Ureter (tissue), 1 donor: Measurements from ENCODE around the gene CCR9. TPM values are rescaled to one million over a fixed set of nuclear protein-coding genes. Genes with fewer than 3 reads are reported as not detected.

ENCODE experiments used
- DNase-seq: peaks from one replicate; pipeline ENCODE4 v3.0.0-alpha.2; 2020; ENCODE audit warnings: low spot score
- total RNA-seq: library from RNA; stranded (reverse); gene quantifications from one replicate; pipeline ENCODE4 v1.2.4, GENCODE V29; 2023
- donor health status: DM: yes; HTN: yes; CAD: no.

The CCR9 gene
- total RNA-seq, 1 donor from 2014 or later = not detected

GRCh38 chr3:45872569-45872968, 13.8 kb upstream of the CCR9 start:
- DNase-seq = no peak

DNA sequence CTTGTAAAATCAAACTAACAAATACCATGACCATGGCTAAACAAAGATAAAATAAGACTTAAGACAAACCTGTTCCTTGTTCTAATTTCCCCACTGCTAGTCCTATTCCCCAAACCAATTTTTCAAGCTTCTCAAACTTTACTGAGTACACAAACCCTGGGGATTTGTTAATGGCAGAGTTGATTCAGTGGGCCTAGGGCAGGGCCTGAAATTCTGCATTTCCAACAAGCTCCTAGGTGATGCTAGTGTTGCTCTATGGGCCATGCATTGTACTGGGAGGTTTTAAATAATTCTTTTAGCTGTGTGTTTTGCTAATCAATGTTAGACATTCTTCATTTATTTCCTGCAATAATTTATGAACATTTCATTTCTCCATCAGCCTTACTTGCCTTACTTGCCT, 13.3 kb upstream of the CCR9 start:
- no peak for DNase-seq

- no peak for DNase-seq
Observed at GRCh38 chr3:45873638-45874037, 12.7 kb upstream of the CCR9 start.

GRCh38 chr3:45874677-45875346, 11.5 kb upstream of the CCR9 start:
- no peak for DNase-seq

GRCh38 chr3:45878124-45878523, 8.2 kb upstream of the CCR9 start:
- DNase-seq = no peak

DNA sequence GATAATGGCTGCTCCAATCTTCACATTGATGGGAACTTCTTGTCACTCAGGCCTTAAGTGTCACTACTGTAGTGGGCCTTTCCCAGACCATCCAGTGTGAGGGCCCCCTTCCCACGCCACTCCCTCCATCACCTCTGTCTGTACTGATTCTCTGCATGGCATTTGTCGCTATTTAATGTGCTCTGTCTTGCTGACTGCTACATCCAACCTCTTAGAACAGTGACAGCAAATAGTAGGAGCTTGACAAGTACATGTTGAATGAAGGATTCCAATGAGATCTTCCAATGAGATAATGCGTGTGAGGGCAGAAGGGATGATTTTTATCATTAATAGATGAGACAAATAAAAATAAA, 5.6 kb upstream of the CCR9 start:
- DNase-seq = no peak

- no peak for DNase-seq
Observed at GRCh38 chr3:45881078-45882022, 5.0 kb upstream of the CCR9 start.

- no peak for DNase-seq
Observed at GRCh38 chr3:45884368-45885201, 1.8 kb upstream of the CCR9 start.

GRCh38 chr3:45887285-45887684, 942 bp downstream of the CCR9 start:
- no peak for DNase-seq

GRCh38 chr3:45887759-45888511, 1.6 kb downstream of the CCR9 start:
- no peak for DNase-seq

DNA sequence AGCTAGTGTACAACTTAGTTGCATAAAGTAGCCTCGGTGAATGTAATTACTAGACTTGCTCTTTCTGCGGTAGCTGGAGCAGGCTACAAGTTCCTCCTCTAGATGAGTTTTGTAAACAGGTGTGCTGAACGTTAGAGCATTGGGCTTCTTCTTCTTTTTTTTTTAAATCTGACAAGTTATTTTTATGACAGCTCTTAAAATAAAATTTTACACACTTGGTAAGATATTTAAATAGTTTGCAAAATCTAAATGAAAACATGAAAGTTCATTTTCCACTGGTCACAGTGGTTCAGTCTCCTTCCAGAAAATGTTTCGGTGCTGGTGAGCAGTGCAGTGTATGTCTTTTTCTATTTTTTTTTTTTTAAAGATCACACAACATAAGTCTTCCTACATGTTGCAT, 3.0 kb downstream of the CCR9 start:
- no peak for DNase-seq

DNA sequence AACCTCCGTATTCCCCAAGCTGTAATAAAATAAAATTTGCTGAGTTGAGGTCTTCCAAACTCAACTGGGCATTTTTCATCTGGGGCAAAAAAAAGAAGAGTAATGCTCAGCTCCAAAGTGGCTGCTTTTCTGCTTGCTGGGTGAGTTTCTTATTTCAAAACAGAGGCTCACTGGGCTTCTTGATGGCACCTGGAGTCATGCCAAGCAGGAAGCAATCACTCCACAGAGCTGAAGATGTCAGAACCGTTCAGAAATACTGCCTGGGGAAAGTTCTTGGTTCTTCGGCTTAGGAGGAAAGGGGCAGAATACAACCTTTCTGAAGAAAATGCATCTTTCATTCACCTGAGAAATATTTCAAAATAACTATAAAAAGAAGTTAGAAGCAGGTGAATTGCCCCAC, 4.1 kb downstream of the CCR9 start:
- no peak for DNase-seq

GRCh38 chr3:45892161-45892560, 5.8 kb downstream of the CCR9 start:
- DNase-seq = no peak

DNA sequence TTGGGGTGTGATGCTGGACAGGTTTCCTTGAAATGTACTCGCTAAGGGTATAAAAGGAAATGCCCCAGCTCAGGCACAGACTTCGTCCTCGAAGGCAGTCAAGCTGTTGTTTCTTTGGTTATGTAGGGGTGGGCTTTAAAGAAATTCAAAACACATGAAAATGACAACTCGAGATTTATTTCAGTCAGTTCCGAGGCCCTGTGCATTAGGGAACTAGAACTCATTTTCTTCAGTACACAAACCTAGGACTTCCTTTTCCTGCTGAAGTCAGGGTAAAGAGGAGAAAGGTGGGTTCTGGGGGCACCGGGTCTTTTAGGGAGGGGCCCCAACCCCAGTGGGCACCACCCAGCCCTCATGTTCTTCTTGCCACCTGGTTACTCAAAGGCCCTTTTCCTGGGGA, 7.7 kb downstream of the CCR9 start:
- no peak for DNase-seq

DNA sequence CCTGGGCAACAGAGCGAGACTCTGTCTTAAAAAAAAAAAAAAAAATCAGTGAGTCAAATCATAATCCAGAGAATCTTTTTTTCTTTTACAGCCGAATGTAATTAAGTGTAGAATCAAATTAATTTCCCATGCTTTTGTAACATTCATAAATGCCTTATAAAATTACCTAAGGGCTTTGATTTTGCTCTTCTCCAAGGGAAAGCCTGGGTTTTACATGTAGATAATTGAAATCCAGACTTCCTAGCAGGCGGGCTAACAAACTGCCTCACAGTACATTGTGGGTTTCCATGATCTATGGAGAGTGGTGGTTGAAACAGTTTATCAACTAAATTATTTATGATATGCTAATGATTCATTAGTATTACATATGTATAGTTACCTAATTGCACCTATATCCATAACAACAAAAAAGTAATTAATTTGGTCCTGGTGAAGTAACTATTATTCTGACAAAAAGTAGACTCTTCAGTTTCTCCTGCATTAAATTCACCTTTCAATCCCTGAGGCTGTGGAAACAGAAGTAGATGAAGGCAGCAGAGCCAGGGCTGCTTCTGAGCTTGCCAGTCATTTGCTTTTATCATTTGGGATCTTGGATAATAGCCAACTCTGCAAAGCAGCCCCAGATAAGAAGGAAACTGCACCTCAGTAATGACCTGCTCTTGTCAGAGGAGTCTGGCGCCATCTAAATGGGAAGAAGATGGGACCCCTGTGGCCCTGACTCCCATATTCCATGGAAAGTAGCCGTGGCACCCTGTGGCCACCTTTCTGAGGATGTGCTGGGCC, 9.5 kb downstream of the CCR9 start:
- DNase-seq = no peak

DNA sequence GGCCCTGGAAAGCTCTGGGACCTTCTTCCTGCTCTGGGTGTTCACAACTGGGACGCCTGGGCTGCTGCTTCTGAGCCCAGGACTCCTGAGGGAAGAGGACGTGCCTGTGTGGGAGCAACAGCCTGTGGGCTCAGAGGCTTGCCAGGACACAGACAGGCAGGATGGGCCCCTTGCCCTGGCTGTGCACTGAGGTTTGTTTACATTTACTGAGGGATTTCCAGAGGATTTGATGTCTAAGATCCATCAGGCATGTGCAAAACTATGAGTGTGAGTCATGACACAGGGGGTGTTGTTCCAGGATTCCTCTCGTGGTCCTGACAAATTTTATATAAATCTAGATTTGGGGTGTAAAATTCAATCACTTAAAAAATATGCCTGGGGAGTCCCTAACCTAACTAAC, 10.6 kb downstream of the CCR9 start:
- no peak for DNase-seq

DNA sequence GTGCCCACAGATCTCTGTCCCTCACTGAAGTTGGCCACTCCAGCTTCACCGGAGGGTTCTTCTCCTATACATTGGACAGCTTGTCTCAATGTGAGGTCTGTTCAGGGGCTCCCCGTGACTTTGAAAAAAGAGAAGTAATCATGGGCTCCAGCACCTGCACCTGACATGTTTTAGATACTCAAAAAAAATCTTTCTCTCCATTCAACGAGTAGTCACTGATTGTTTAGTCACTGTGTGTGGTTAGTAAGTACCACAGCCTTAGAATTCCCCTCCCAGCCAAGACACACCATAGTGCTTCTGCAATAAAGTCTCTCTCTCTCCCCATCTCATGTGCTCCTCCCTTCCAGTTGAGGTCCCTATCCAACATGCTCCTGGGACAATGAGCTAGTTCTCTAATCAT, 18.6 kb downstream of the CCR9 start:
- no peak for DNase-seq

DNA sequence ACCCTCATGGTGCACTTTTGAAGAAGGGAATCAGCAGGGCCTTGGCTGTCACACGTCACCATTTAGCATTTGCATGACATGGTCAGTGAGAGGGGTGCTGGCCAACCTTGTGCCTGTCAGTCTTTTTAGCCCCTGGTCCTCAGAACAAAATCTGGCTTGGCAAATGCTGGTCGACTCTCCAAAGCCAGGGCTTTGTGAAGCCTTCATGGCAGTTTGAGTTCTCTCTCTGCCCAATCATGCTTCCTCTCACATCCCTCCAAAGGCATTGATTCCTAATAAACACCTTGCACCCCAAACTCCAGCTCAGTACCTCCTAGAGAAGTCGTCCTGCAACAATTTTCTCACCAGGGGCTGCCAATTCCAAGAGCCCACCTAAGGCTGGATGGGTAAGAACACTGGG, 19.4 kb downstream of the CCR9 start:
- no peak for DNase-seq

GRCh38 chr3:45906681-45907407, 20.5 kb downstream of the CCR9 start:
- no peak for DNase-seq
